HL-60 (cell line): ENCODE results near the gene EGLN1.

Experiments used
- DNase-seq, 2 experiments: peaks; one replicate each; pipeline ENCODE4 v3.0.0-alpha.2; 2010 to 2020; ENCODE audit warnings: low read depth in 1 of 2, low spot score in 1 of 2
- H3K27ac ChIP-seq: fragments of 250-450 bp; sonication (Bioruptor Pico); replicated peaks from 2 replicates; pipeline ENCODE4 v1.5.1; 2020; ENCODE audit warnings: mild to moderate bottlenecking, moderate library complexity
- H3K27me3 ChIP-seq: fragments of 250-450 bp; sonication (Bioruptor Pico); 2 replicates; pipeline ENCODE4 v1.5.1; 2021; ENCODE audit warnings: mild to moderate bottlenecking, moderate library complexity; ENCODE audit not compliant: insufficient read depth, poor library complexity, severe bottlenecking
- H3K4me3 ChIP-seq: replicated peaks from 2 replicates; pipeline ENCODE4 v1.5.1; 2011; ENCODE audit warnings: mild to moderate bottlenecking, control low read depth, low read length; ENCODE audit not compliant: insufficient read depth
- CTCF ChIP-seq: IDR thresholded peaks from one replicate; pipeline ENCODE4 v1.5.1; 2011; ENCODE audit warnings: low read length, control low read depth, inconsistent platforms; ENCODE audit not compliant: insufficient read depth
- GABPA ChIP-seq: IDR thresholded peaks from 2 replicates; pipeline ENCODE4 v1.6.1; 2012; ENCODE audit warnings: low read depth
- POLR2AphosphoS5 ChIP-seq: IDR thresholded peaks from 2 replicates; pipeline ENCODE4 v1.6.1; 2012; ENCODE audit warnings: low read depth

The EGLN1 gene

GRCh38 chr1:231315887-231316286 lies 106.2 kb downstream of the EGLN1 start:
- peak in 1 of 2 experiments; percentile 60 for DNase-seq
- Histone ChIP-seq H3K27ac (no peak overlapping the region), H3K4me3 (no peak overlapping the region), H3K27me3 (no peaks in the 10 kb centered on the region)
- peak; percentile 76 for TF ChIP-seq CTCF
- no peak for TF ChIP-seq GABPA
- TF ChIP-seq POLR2AphosphoS5, result no peak
